ENCODE results near the gene CTTN. TPM values are rescaled to one million over a fixed set of nuclear protein-coding genes. Genes with fewer than 3 reads are reported as not detected.

CTTN gene
- total and polyA plus RNA-seq, 12 donors: 68.5 to 173 (median 146) TPM

- TF ChIP-seq CTCF (IDR thresholded peaks at IDR 0.05): no peak
- intact Hi-C loops (cut with DNase I): no loop called here
- Histone ChIP-seq H3K9me3 (no peaks in the 10 kb centered on the region), H3K4me3 (no peak overlapping the region), H3K27me3 (no peaks in the 10 kb centered on the region), H3K27ac (no peak overlapping the region), H3K36me3 (peaks cover 0 to 75% (median 30%) of the 10 kb centered on the region in 9 donors), H3K4me1 (peaks cover 0 to 9% (median 0%) of the 10 kb centered on the region in 9 donors)
- ATAC-seq: no peak
- no peak for DNase-seq
- 96 to 97% methylated on average over 2 of the region's 2 CpGs for WGBS, 2 donors
Observed at GRCh38 chr11:70368961-70369360, 29.4 kb upstream of the CTTN start.

GRCh38 chr11:70371241-70371640, 27.1 kb upstream of the CTTN start:
- ATAC-seq (peak in 6 of 8 donors; percentile 24 to 70 (median 56)), DNase-seq (no peak)
- Histone ChIP-seq H3K27ac (no peak overlapping the region), H3K9me3 (no peaks in the 10 kb centered on the region), H3K4me3 (no peak overlapping the region), H3K4me1 (no peaks in the 10 kb centered on the region), H3K36me3 (peaks cover 0 to 75% (median 38%) of the 10 kb centered on the region in 9 donors), H3K27me3 (no peaks in the 10 kb centered on the region)
- intact Hi-C loops (cut with DNase I): no loop called here
- no peak for TF ChIP-seq CTCF (IDR thresholded peaks at IDR 0.05)
- WGBS, 2 donors: 75 to 78% methylated on average over 5 of the region's 5 CpGs

- H3K9me3 ChIP-seq: no peaks in the 10 kb centered on the region
- H3K27ac ChIP-seq: no peak overlapping the region
- DNase-seq (no peak), ATAC-seq (no peak)
- intact Hi-C loops (cut with DNase I): no loop called here
- TF ChIP-seq CTCF (IDR thresholded peaks at IDR 0.05): no peak
- peaks cover 0 to 76% (median 45%) of the 10 kb centered on the region in 9 donors for H3K36me3 ChIP-seq
- WGBS, 2 donors: 95% methylated on average over 8 of the region's 8 CpGs
- H3K4me1 ChIP-seq: no peaks in the 10 kb centered on the region
- H3K4me3 ChIP-seq: no peak overlapping the region
- no peaks in the 10 kb centered on the region for H3K27me3 ChIP-seq
Observed at GRCh38 chr11:70372076-70372475, 26.3 kb upstream of the CTTN start.

- 88 to 98% methylated on average over 12 of the region's 12 CpGs for WGBS, 2 donors
- no peaks in the 10 kb centered on the region for H3K27me3 ChIP-seq
Observed at GRCh38 chr11:70376621-70377020, 21.7 kb upstream of the CTTN start.

More at GRCh38 chr11:70376621-70377020, 21.7 kb upstream of the CTTN start:
- Histone ChIP-seq H3K4me3 (no peak overlapping the region), H3K36me3 (peaks cover 0 to 99% (median 64%) of the 10 kb centered on the region in 9 donors), H3K9me3 (no peaks in the 10 kb centered on the region), H3K4me1 (no peaks in the 10 kb centered on the region), H3K27ac (no peak overlapping the region)
- TF ChIP-seq CTCF (IDR thresholded peaks at IDR 0.05): no peak
- DNase-seq (no peak), ATAC-seq (no peak)
- intact Hi-C loops (cut with DNase I): no loop called here
